NCI-H2081 (cell line): ENCODE results near the gene USP17L29.
"Not testable (repeated sequence)": the region's sequence is repeated elsewhere in the genome, so short reads cannot be mapped to it uniquely, and the experiment has no call there.

Experiments
- DNase-seq, 2 experiments: peaks; one replicate each; lab custom pipeline; 2025; lab: John Stamatoyannopoulos, UW

Gene USP17L29, protein sequence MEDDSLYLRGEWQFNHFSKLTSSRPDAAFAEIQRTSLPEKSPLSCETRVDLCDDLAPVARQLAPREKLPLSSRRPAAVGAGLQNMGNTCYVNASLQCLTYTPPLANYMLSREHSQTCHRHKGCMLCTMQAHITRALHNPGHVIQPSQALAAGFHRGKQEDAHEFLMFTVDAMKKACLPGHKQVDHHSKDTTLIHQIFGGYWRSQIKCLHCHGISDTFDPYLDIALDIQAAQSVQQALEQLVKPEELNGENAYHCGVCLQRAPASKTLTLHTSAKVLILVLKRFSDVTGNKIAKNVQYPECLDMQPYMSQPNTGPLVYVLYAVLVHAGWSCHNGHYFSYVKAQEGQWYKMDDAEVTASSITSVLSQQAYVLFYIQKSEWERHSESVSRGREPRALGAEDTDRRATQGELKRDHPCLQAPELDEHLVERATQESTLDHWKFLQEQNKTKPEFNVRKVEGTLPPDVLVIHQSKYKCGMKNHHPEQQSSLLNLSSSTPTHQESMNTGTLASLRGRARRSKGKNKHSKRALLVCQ

GRCh38 chr4:9353338-9353737 lies at the start of gene USP17L29:
Gene USP17L29, plus strand, starts transcription at chr4:9353638. Its CDS starts 0 bp downstream, at chr4:9353638.
- DNase-seq, result not testable (repeated sequence)

- not testable (repeated sequence) for DNase-seq
Observed at GRCh38 chr4:9324191-9324590, 29.2 kb upstream of the USP17L29 start.

DNA sequence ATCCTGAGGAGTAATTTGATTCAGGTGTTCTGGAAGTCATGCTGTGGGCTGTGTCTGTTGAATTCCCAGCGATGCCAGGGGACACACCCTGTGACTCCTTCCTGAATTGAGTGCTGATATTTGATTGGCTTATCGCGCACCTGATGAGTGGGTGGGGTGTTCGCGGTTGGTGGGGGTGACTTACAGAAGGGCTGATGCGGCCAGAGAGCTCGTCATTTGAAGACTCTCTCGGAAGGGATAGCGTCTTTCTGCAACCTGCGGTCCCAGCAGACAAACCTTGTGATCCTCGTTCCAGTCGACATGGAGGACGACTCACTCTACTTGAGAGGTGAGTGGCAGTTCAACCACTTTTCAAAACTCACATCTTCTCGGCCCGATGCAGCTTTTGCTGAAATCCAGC lies 28.6 kb upstream of the USP17L29 start, which contains the start of gene USP17L24:
TSS of gene USP17L24 (plus strand) at position 301 of the 400 bp plus-strand sequence. CDS start at position 301, 0 bp downstream.
- DNase-seq, result not testable (repeated sequence)

GRCh38 chr4:9329611-9330010 lies 23.8 kb upstream of the USP17L29 start, which contains the start of gene USP17L25:
Gene USP17L25, plus strand, starts transcription at chr4:9329911. Its CDS starts 0 bp downstream, at chr4:9329911.
- not testable (repeated sequence) for DNase-seq

- DNase-seq, result not testable (repeated sequence)
Observed at GRCh38 chr4:9334358-9334757, 19.1 kb upstream of the USP17L29 start, which contains the start of gene USP17L26. Gene USP17L26, plus strand, starts transcription at chr4:9334658. Its CDS starts 0 bp downstream, at chr4:9334658.

DNA sequence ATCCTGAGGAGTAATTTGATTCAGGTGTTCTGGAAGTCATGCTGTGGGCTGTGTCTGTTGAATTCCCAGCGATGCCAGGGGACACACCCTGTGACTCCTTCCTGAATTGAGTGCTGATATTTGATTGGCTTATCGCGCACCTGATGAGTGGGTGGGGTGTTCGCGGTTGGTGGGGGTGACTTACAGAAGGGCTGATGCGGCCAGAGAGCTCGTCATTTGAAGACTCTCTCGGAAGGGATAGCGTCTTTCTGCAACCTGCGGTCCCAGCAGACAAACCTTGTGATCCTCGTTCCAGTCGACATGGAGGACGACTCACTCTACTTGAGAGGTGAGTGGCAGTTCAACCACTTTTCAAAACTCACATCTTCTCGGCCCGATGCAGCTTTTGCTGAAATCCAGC lies 14.3 kb upstream of the USP17L29 start, which contains the start of gene USP17L5:
TSS of gene USP17L5 (plus strand) at position 301 of the 400 bp plus-strand sequence. CDS start at position 301, 0 bp downstream.
- not testable (repeated sequence) for DNase-seq

GRCh38 chr4:9343848-9344247 lies 9.6 kb upstream of the USP17L29 start, which contains the start of gene USP17L27:
Gene USP17L27, plus strand, starts transcription at chr4:9344148. Its CDS starts 0 bp downstream, at chr4:9344148.
- not testable (repeated sequence) for DNase-seq

DNA sequence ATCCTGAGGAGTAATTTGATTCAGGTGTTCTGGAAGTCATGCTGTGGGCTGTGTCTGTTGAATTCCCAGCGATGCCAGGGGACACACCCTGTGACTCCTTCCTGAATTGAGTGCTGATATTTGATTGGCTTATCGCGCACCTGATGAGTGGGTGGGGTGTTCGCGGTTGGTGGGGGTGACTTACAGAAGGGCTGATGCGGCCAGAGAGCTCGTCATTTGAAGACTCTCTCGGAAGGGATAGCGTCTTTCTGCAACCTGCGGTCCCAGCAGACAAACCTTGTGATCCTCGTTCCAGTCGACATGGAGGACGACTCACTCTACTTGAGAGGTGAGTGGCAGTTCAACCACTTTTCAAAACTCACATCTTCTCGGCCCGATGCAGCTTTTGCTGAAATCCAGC lies 4.8 kb upstream of the USP17L29 start, which contains the start of gene USP17L28:
TSS of gene USP17L28 (plus strand) at position 301 of the 400 bp plus-strand sequence. CDS start at position 301, 0 bp downstream.
- DNase-seq, result not testable (repeated sequence)

DNA sequence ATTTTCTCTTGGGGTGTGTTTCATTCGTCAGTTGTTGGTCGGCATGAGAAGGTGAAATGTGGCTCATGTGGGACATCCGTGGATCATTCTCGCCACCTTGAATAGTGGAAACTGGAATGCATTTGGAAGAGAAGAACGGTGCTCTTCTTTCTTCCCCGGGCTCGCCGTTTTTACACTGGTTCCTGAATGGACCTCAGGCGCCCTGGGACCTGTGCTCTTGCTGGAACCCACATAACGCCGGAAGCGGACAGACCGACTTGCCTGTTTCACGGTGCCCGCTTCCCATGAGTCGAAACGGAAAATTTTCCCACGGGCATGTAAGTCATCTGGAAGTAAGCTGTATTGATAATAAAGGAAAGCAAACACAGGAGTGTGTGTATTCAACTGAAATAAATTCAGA lies 2.6 kb upstream of the USP17L29 start:
- DNase-seq, result not testable (repeated sequence)

GRCh38 chr4:9362829-9363228 lies 9.4 kb downstream of the USP17L29 start, which contains the start of gene USP17L30:
Gene USP17L30, plus strand, starts transcription at chr4:9363129. Its CDS starts 0 bp downstream, at chr4:9363129.
- DNase-seq, result not testable (repeated sequence)

GRCh38 chr4:9379881-9380280 lies 26.4 kb downstream of the USP17L29 start:
- DNase-seq, result not testable (repeated sequence)

DNA sequence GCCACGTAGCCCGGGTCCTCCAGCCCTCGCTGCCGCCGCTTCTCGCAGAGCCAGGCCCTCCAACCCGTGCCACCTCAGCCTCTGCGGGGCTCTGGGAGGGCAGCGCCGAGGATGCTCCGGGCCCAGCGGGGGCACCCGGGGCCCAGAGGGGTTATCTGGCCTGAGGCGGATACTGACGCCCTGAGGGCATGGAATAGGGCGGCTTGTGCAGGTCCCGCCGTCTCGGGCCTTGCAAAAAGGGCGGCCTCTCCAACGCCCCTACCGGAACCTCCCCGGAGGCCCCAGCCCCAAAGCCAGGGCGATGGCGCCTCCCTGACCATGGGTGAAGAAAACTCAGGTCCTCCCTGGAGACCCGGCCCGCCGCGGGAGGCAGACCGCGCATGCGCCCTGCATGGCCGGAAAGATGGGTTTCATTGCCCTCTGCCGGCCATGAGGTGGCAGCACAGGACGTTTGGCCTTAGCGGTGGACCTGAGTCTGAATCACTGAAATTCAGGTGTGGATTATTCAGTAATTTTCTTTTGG lies 27.6 kb downstream of the USP17L29 start:
- not testable (repeated sequence) for DNase-seq

DNA sequence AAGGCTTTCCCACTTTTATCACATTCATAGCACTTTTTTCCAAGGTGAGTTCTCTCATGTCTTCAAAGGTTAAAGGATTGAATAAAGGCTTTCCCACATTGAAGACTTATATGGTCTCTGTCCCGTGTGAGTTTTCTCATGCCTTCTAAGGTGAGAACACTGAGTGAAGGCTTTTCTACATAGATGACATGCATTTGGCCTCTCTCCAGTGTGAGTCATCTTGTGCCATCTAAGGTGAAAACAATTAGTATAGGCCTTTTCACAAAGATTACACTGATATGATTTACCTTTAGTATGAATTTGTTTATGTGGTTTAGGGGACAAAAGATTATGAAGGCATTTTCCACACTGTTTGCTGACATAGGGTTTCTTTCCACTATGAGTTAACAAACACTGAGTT lies 30.7 kb downstream of the USP17L29 start:
- no peak for DNase-seq

GRCh38 chr4:9389001-9389400 lies 35.6 kb downstream of the USP17L29 start:
- not testable (repeated sequence) for DNase-seq
